Measurements from ENCODE around the gene HECW1. TPM values are rescaled to one million over a fixed set of nuclear protein-coding genes. Genes with fewer than 3 reads are reported as not detected.

The HECW1 gene
- total and polyA plus RNA-seq, 10 of the 15 experiments (the other 5 are each of a cell fraction or from before 2014, with no cell fraction given): under 0.01 to 0.31 (median 0.04) TPM; not detected in 3

GRCh38 chr7:43164757-43165156 lies 52.3 kb downstream of the HECW1 start (continued):
- TF ChIP-seq, protein P1, sequence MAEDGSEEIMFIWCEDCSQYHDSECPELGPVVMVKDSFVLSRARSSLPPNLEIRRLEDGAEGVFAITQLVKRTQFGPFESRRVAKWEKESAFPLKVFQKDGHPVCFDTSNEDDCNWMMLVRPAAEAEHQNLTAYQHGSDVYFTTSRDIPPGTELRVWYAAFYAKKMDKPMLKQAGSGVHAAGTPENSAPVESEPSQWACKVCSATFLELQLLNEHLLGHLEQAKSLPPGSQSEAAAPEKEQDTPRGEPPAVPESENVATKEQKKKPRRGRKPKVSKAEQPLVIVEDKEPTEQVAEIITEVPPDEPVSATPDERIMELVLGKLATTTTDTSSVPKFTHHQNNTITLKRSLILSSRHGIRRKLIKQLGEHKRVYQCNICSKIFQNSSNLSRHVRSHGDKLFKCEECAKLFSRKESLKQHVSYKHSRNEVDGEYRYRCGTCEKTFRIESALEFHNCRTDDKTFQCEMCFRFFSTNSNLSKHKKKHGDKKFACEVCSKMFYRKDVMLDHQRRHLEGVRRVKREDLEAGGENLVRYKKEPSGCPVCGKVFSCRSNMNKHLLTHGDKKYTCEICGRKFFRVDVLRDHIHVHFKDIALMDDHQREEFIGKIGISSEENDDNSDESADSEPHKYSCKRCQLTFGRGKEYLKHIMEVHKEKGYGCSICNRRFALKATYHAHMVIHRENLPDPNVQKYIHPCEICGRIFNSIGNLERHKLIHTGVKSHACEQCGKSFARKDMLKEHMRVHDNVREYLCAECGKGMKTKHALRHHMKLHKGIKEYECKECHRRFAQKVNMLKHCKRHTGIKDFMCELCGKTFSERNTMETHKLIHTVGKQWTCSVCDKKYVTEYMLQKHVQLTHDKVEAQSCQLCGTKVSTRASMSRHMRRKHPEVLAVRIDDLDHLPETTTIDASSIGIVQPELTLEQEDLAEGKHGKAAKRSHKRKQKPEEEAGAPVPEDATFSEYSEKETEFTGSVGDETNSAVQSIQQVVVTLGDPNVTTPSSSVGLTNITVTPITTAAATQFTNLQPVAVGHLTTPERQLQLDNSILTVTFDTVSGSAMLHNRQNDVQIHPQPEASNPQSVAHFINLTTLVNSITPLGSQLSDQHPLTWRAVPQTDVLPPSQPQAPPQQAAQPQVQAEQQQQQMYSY (CRISPR knock-in tag; IDR thresholded peaks at IDR 0.05): no peak
- TF ChIP-seq EGR1 (IDR thresholded peaks at IDR 0.05; ENCODE audit: borderline replicate concordance in 1 of 2, low read depth in 2 of 2, low read length in 2 of 2) (no peak), IKZF1 (conservative IDR thresholded peaks at IDR 0.05) (peak; percentile 93), PAX5 (IDR thresholded peaks at IDR 0.05; ENCODE audit: borderline replicate concordance, low read depth, low read length) (peak; percentile 65; the same call in 1 of the 2 replicates), JUND (IDR thresholded peaks at IDR 0.05; ENCODE audit: low read depth, low read length) (no peak), PAX8 (IDR thresholded peaks at IDR 0.05) (no peak), POLR2AphosphoS5 (IDR thresholded peaks at IDR 0.05; ENCODE audit: low read length) (no peak), CHD1 (IDR thresholded peaks at IDR 0.05; ENCODE audit: low read depth, low read length) (no peak), HSF1 (IDR thresholded peaks at IDR 0.05; ENCODE audit: low read depth, low read length) (no peak), BRCA1 (IDR thresholded peaks at IDR 0.05; ENCODE audit: low read depth, low read length) (no peak), NBN (IDR thresholded peaks at IDR 0.05) (peak; percentile 46; the same call in 1 of the 2 replicates), NFYA (IDR thresholded peaks at IDR 0.05; ENCODE audit: borderline replicate concordance, low read depth, low read length) (no peak), BMI1 (IDR thresholded peaks at IDR 0.05; ENCODE audit: borderline replicate concordance) (peak; percentile 17; the same call in 1 of the 2 replicates), CHD4 (IDR thresholded peaks at IDR 0.05) (no peak), TARDBP (IDR thresholded peaks at IDR 0.05; ENCODE audit: borderline replicate concordance) (no peak), CREB1 (IDR thresholded peaks at IDR 0.05; ENCODE audit: low read depth) (peak; percentile 30; the same call in 1 of the 2 replicates), RBBP5 (conservative IDR thresholded peaks at IDR 0.05) (no peak)
- TF ChIP-seq, protein P2, sequence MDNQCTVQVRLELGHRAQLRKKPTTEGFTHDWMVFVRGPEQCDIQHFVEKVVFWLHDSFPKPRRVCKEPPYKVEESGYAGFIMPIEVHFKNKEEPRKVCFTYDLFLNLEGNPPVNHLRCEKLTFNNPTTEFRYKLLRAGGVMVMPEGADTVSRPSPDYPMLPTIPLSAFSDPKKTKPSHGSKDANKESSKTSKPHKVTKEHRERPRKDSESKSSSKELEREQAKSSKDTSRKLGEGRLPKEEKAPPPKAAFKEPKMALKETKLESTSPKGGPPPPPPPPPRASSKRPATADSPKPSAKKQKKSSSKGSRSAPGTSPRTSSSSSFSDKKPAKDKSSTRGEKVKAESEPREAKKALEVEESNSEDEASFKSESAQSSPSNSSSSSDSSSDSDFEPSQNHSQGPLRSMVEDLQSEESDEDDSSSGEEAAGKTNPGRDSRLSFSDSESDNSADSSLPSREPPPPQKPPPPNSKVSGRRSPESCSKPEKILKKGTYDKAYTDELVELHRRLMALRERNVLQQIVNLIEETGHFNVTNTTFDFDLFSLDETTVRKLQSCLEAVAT (IDR thresholded peaks at IDR 0.05): no peak
- TF ChIP-seq, protein P3, sequence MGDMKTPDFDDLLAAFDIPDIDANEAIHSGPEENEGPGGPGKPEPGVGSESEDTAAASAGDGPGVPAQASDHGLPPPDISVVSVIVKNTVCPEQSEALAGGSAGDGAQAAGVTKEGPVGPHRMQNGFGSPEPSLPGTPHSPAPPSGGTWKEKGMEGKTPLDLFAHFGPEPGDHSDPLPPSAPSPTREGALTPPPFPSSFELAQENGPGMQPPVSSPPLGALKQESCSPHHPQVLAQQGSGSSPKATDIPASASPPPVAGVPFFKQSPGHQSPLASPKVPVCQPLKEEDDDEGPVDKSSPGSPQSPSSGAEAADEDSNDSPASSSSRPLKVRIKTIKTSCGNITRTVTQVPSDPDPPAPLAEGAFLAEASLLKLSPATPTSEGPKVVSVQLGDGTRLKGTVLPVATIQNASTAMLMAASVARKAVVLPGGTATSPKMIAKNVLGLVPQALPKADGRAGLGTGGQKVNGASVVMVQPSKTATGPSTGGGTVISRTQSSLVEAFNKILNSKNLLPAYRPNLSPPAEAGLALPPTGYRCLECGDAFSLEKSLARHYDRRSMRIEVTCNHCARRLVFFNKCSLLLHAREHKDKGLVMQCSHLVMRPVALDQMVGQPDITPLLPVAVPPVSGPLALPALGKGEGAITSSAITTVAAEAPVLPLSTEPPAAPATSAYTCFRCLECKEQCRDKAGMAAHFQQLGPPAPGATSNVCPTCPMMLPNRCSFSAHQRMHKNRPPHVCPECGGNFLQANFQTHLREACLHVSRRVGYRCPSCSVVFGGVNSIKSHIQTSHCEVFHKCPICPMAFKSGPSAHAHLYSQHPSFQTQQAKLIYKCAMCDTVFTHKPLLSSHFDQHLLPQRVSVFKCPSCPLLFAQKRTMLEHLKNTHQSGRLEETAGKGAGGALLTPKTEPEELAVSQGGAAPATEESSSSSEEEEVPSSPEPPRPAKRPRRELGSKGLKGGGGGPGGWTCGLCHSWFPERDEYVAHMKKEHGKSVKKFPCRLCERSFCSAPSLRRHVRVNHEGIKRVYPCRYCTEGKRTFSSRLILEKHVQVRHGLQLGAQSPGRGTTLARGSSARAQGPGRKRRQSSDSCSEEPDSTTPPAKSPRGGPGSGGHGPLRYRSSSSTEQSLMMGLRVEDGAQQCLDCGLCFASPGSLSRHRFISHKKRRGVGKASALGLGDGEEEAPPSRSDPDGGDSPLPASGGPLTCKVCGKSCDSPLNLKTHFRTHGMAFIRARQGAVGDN (IDR thresholded peaks at IDR 0.05): no peak

Measured in GM12878 (cell line).